ENCODE measurements around the gene PRSS48. TPM values are rescaled to one million over a fixed set of nuclear protein-coding genes. Genes with fewer than 3 reads are reported as not detected.
"Not testable (repeated sequence)": the region's sequence is repeated elsewhere in the genome, so short reads cannot be mapped to it uniquely, and the experiment has no call there.

The PRSS48 gene
- total RNA-seq, 2 experiments from 2014 or later = not detected

GRCh38 chr4:151314479-151314878 lies 37.5 kb downstream of the PRSS48 start:
- peaks cover 6% of the 10 kb centered on the region for H3K27me3 Mint-ChIP-seq
- H3K9me3 Mint-ChIP-seq = no peaks in the 10 kb centered on the region
- ChIA-PET CTCF (no interaction called here), POLR2A (interaction anchor here (0.6 kb wide), 1 partner anchor 206 kb away, joined by 3 read pairs; no protein-coding TSS in a partner anchor)
- H3K4me3 Mint-ChIP-seq = no peak overlapping the region
- H3K27ac Mint-ChIP-seq = no peak overlapping the region
- DNase-seq = no peak
- no peaks in the 10 kb centered on the region for H3K4me1 Mint-ChIP-seq
- H3K36me3 Mint-ChIP-seq (ENCODE audit: low read depth) = no peaks in the 10 kb centered on the region

- Mint-ChIP-seq H3K9me3 (no peaks in the 10 kb centered on the region), H3K27me3 (peaks cover 11% of the 10 kb centered on the region), H3K36me3 (ENCODE audit: low read depth) (no peaks in the 10 kb centered on the region), H3K4me3 (no peak overlapping the region), H3K4me1 (no peaks in the 10 kb centered on the region), H3K27ac (no peak overlapping the region)
- ChIA-PET POLR2A (no interaction called here), CTCF (no interaction called here)
- DNase-seq = no peak
These were observed 38.4 kb downstream of the PRSS48 start for GRCh38 chr4:151315212-151315886.

GRCh38 chr4:151316645-151317044 lies 39.7 kb downstream of the PRSS48 start:
- H3K4me1 Mint-ChIP-seq = no peaks in the 10 kb centered on the region
- H3K27me3 Mint-ChIP-seq = peaks cover 19% of the 10 kb centered on the region
- DNase-seq = no peak
- ChIA-PET POLR2A (no interaction called here), CTCF (interaction anchor here (1.2 kb wide), 1 partner anchor 69 kb away, joined by 3 read pairs; no protein-coding TSS in a partner anchor)
- no peak overlapping the region for H3K4me3 Mint-ChIP-seq
- no peaks in the 10 kb centered on the region for H3K9me3 Mint-ChIP-seq
- no peaks in the 10 kb centered on the region for H3K36me3 Mint-ChIP-seq (ENCODE audit: low read depth)
- H3K27ac Mint-ChIP-seq = no peak overlapping the region

- no peak overlapping the region for H3K27ac Mint-ChIP-seq
- H3K27me3 Mint-ChIP-seq = peaks cover 31% of the 10 kb centered on the region
- POLR2A ChIA-PET = no interaction called here
- H3K36me3 Mint-ChIP-seq (ENCODE audit: low read depth) = no peaks in the 10 kb centered on the region
- H3K9me3 Mint-ChIP-seq = no peaks in the 10 kb centered on the region
- no peak for DNase-seq
- H3K4me1 Mint-ChIP-seq = no peaks in the 10 kb centered on the region
- H3K4me3 Mint-ChIP-seq = no peak overlapping the region
- CTCF ChIA-PET = interaction anchor here (1.0 kb wide), 1 partner anchor 189 kb away, joined by 3 read pairs; no protein-coding TSS in a partner anchor
These were observed 41.5 kb downstream of the PRSS48 start for GRCh38 chr4:151318307-151319006.

- POLR2A ChIA-PET = no interaction called here
- Mint-ChIP-seq H3K36me3 (ENCODE audit: low read depth) (no peaks in the 10 kb centered on the region), H3K4me3 (no peak overlapping the region), H3K27me3 (peaks cover 41% of the 10 kb centered on the region), H3K27ac (no peak overlapping the region), H3K9me3 (no peaks in the 10 kb centered on the region), H3K4me1 (peaks cover 6% of the 10 kb centered on the region)
- CTCF ChIA-PET = interaction anchor here (0.6 kb wide), 1 partner anchor 33 kb away, joined by 3 read pairs; no protein-coding TSS in a partner anchor
- no peak for DNase-seq
These were observed 42.5 kb downstream of the PRSS48 start for GRCh38 chr4:151319490-151319889.

GRCh38 chr4:151321586-151321985 lies 44.6 kb downstream of the PRSS48 start:
- no peak for DNase-seq
- Mint-ChIP-seq H3K4me3 (no peak overlapping the region), H3K27me3 (peaks cover 48% of the 10 kb centered on the region), H3K4me1 (peaks cover 11% of the 10 kb centered on the region), H3K36me3 (ENCODE audit: low read depth) (no peaks in the 10 kb centered on the region), H3K9me3 (no peaks in the 10 kb centered on the region), H3K27ac (no peak overlapping the region)
- ChIA-PET CTCF (no interaction called here), POLR2A (no interaction called here)

GRCh38 chr4:151322161-151322560 lies 45.2 kb downstream of the PRSS48 start:
- H3K4me3 Mint-ChIP-seq; H3K36me3 Mint-ChIP-seq (ENCODE audit: low read depth); DNase-seq; H3K9me3 Mint-ChIP-seq; POLR2A ChIA-PET; H3K27ac Mint-ChIP-seq: not testable (repeated sequence)
- peaks cover 11% of the 10 kb centered on the region for H3K4me1 Mint-ChIP-seq
- CTCF ChIA-PET = interaction anchor here (0.6 kb wide), 1 partner anchor 113 kb away, joined by 6 read pairs; no protein-coding TSS in a partner anchor
- H3K27me3 Mint-ChIP-seq = peaks cover 54% of the 10 kb centered on the region

GRCh38 chr4:151322570-151322969 lies 45.6 kb downstream of the PRSS48 start:
- ChIA-PET CTCF (interaction anchor here (0.6 kb wide), 1 partner anchor 113 kb away, joined by 6 read pairs; no protein-coding TSS in a partner anchor), POLR2A (no interaction called here)
- H3K4me3 Mint-ChIP-seq = no peak overlapping the region
- H3K27ac Mint-ChIP-seq = no peak overlapping the region
- no peaks in the 10 kb centered on the region for H3K36me3 Mint-ChIP-seq (ENCODE audit: low read depth)
- DNase-seq = no peak
- no peaks in the 10 kb centered on the region for H3K9me3 Mint-ChIP-seq
- peaks cover 56% of the 10 kb centered on the region for H3K27me3 Mint-ChIP-seq
- peaks cover 11% of the 10 kb centered on the region for H3K4me1 Mint-ChIP-seq

GRCh38 chr4:151323667-151324066 lies 46.7 kb downstream of the PRSS48 start:
- peaks cover 11% of the 10 kb centered on the region for H3K4me1 Mint-ChIP-seq
- no peaks in the 10 kb centered on the region for H3K9me3 Mint-ChIP-seq
- no peak overlapping the region for H3K27ac Mint-ChIP-seq
- peaks cover 58% of the 10 kb centered on the region for H3K27me3 Mint-ChIP-seq
- POLR2A ChIA-PET = no interaction called here
- no peaks in the 10 kb centered on the region for H3K36me3 Mint-ChIP-seq (ENCODE audit: low read depth)
- H3K4me3 Mint-ChIP-seq = no peak overlapping the region
- CTCF ChIA-PET = no interaction called here
- no peak for DNase-seq

- CTCF ChIA-PET = no interaction called here
- H3K36me3 Mint-ChIP-seq (ENCODE audit: low read depth) = no peaks in the 10 kb centered on the region
- peaks cover 63% of the 10 kb centered on the region for H3K27me3 Mint-ChIP-seq
- no peak for DNase-seq
- POLR2A ChIA-PET = no interaction called here
- no peak overlapping the region for H3K27ac Mint-ChIP-seq
- H3K4me1 Mint-ChIP-seq = peaks cover 11% of the 10 kb centered on the region
- H3K4me3 Mint-ChIP-seq = no peak overlapping the region
- H3K9me3 Mint-ChIP-seq = no peaks in the 10 kb centered on the region
These were observed 47.3 kb downstream of the PRSS48 start for GRCh38 chr4:151324124-151324751.

GRCh38 chr4:151324752-151325110 lies 47.8 kb downstream of the PRSS48 start:
- ChIA-PET POLR2A (no interaction called here), CTCF (no interaction called here)
- Mint-ChIP-seq H3K27me3 (peaks cover 61% of the 10 kb centered on the region), H3K4me1 (peaks cover 11% of the 10 kb centered on the region), H3K27ac (no peak overlapping the region), H3K9me3 (no peaks in the 10 kb centered on the region), H3K36me3 (ENCODE audit: low read depth) (no peaks in the 10 kb centered on the region), H3K4me3 (peak overlapping the region; percentile 28)
- DNase-seq = no peak

- Mint-ChIP-seq H3K27me3 (peaks cover 59% of the 10 kb centered on the region), H3K27ac (no peak within 1 kb of the TSS), H3K4me3 (peak within 1 kb of the TSS; percentile 63), H3K36me3 (ENCODE audit: low read depth) (no peaks in the 10 kb centered on the region), H3K9me3 (no peaks in the 10 kb centered on the region), H3K4me1 (peaks cover 11% of the 10 kb centered on the region)
- ChIA-PET POLR2A (no interaction called here), CTCF (no interaction called here)
- no peak for DNase-seq
These were observed 48.4 kb downstream of the PRSS48 start, which contains the start of gene SH3D19 for GRCh38 chr4:151325111-151325948. Gene SH3D19, minus strand, starts transcription at chr4:151325605. Its CDS starts 253 bp downstream, at chr4:151325352.

GRCh38 chr4:151325949-151326246 lies 48.9 kb downstream of the PRSS48 start:
- no peaks in the 10 kb centered on the region for H3K36me3 Mint-ChIP-seq (ENCODE audit: low read depth)
- peaks cover 63% of the 10 kb centered on the region for H3K27me3 Mint-ChIP-seq

More at GRCh38 chr4:151325949-151326246, 48.9 kb downstream of the PRSS48 start:
- POLR2A ChIA-PET = no interaction called here
- Mint-ChIP-seq H3K9me3 (no peaks in the 10 kb centered on the region), H3K4me3 (peak overlapping the region; percentile 63), H3K4me1 (peaks cover 11% of the 10 kb centered on the region), H3K27ac (no peak overlapping the region)
- DNase-seq = no peak
- CTCF ChIA-PET = no interaction called here
